Sciatic nerve (tissue), 2 donors: Measurements from ENCODE around the gene KLHDC3. TPM values are rescaled to one million over a fixed set of nuclear protein-coding genes. Genes with fewer than 3 reads are reported as not detected.
"Not testable (repeated sequence)": the region's sequence is repeated elsewhere in the genome, so short reads cannot be mapped to it uniquely, and the experiment has no call there.

ENCODE experiments used
- ATAC-seq: fragments of 200-7000 bp; cut with Tn5 transposase; one replicate; pipeline ENCODE4 v1.9.1; 2020; ENCODE audit warnings: mild to moderate bottlenecking, moderate library complexity
- DNase-seq: peaks from one replicate; pipeline ENCODE4 v3.0.0-alpha.2; 2020; ENCODE audit warnings: low spot score
- intact Hi-C: fragments of 100-400 bp; cut with DNase I; formaldehyde crosslinking; loops from one replicate; pipeline ENCODE4 v1.14.2; 2022
- total RNA-seq: library from RNA; stranded (reverse); fragmentation: NEBNext Ultra II Directional; extraction: Animal tissue kit (Norgen Biotek cat#: 25700); gene quantifications from one replicate; pipeline ENCODE4 v1.2.1, GENCODE V29; 2021
- donor health status: DM: no; HTN: no; CAD: no.
- donor health status: DM: no; HTN: no; CAD: no.

KLHDC3 gene
- total RNA-seq, 1 donor from 2014 or later: 53.4 TPM

GRCh38 chr6:42984924-42985475, 29.0 kb upstream of the KLHDC3 start:
- ATAC-seq (no peak), DNase-seq (no peak)
- intact Hi-C loops: no loop called here

GRCh38 chr6:42987533-42988451, 26.3 kb upstream of the KLHDC3 start:
- no peak for DNase-seq
- intact Hi-C loops: no loop called here
- no peak for ATAC-seq

GRCh38 chr6:42988486-42989020, 25.5 kb upstream of the KLHDC3 start:
- intact Hi-C loops: no loop called here
- peak; percentile 6 for ATAC-seq
- no peak for DNase-seq

GRCh38 chr6:42989923-42990322, 24.1 kb upstream of the KLHDC3 start:
- intact Hi-C loops: no loop called here
- DNase-seq (no peak), ATAC-seq (no peak)

- DNase-seq: no peak
- no peak for ATAC-seq
- intact Hi-C loops: no loop called here
Observed at GRCh38 chr6:42993445-42993844, 20.6 kb upstream of the KLHDC3 start.

- intact Hi-C loops: no loop called here
- no peak for DNase-seq
- ATAC-seq: no peak
Observed at GRCh38 chr6:42996513-42996912, 17.5 kb upstream of the KLHDC3 start.

- intact Hi-C loops, ATAC-seq, DNase-seq: not testable (repeated sequence)
Observed at GRCh38 chr6:42998205-42998604, 15.8 kb upstream of the KLHDC3 start.

- no peak for DNase-seq
- intact Hi-C loops: no loop called here
- no peak for ATAC-seq
Observed at GRCh38 chr6:43001843-43002242, 12.2 kb upstream of the KLHDC3 start.

- DNase-seq (no peak), ATAC-seq (no peak)
- intact Hi-C loops: no loop called here
Observed at GRCh38 chr6:43005844-43006243, 8.2 kb upstream of the KLHDC3 start.

GRCh38 chr6:43006251-43006650, 7.8 kb upstream of the KLHDC3 start:
- no peak for DNase-seq
- no peak for ATAC-seq
- intact Hi-C loops: no loop called here

- intact Hi-C loops: no loop called here
- DNase-seq: no peak
Observed at GRCh38 chr6:43007126-43007525, 6.9 kb upstream of the KLHDC3 start.

GRCh38 chr6:43009124-43009523, 4.9 kb upstream of the KLHDC3 start:
- intact Hi-C loops: no loop called here
- no peak for ATAC-seq
- DNase-seq: no peak

More at GRCh38 chr6:43007126-43007525, 6.9 kb upstream of the KLHDC3 start:
- no peak for ATAC-seq

GRCh38 chr6:43011207-43011606, 2.8 kb upstream of the KLHDC3 start:
- ATAC-seq (no peak), DNase-seq (no peak)
- intact Hi-C loops: no loop called here

GRCh38 chr6:43012364-43012763, 1.7 kb upstream of the KLHDC3 start:
- ATAC-seq (no peak), DNase-seq (no peak)
- intact Hi-C loops: no loop called here

- DNase-seq (no peak), ATAC-seq (peak; percentile 1)
- intact Hi-C loops: no loop called here
Observed at GRCh38 chr6:43013097-43013842, 779 bp upstream of the KLHDC3 start.

- intact Hi-C loops: no loop called here
- ATAC-seq (no peak), DNase-seq (no peak)
Observed at GRCh38 chr6:43014434-43014909, 423 bp downstream of the KLHDC3 start.

- ATAC-seq (no peak), DNase-seq (no peak)
- intact Hi-C loops: no loop called here
Observed at GRCh38 chr6:43016176-43016942, 2.3 kb downstream of the KLHDC3 start.

GRCh38 chr6:43016943-43017334, 2.9 kb downstream of the KLHDC3 start:
- ATAC-seq (no peak), DNase-seq (no peak)
- intact Hi-C loops: no loop called here

- no peak for ATAC-seq
- intact Hi-C loops: no loop called here
Observed at GRCh38 chr6:43019152-43019551, 5.1 kb downstream of the KLHDC3 start.

More at GRCh38 chr6:43019152-43019551, 5.1 kb downstream of the KLHDC3 start:
- no peak for DNase-seq
